Activated CD4-positive, alpha-beta T cell treated with anti-CD3 and anti-CD28 coated beads, Interleukin-2, amount 50 U/mL, for 1 hour (primary cell): ENCODE data around the gene HEATR5A.
"Not testable (repeated sequence)": the region's sequence is repeated elsewhere in the genome, so short reads cannot be mapped to it uniquely, and the experiment has no call there.

Experiments used
- DNase-seq: peaks from one replicate; pipeline ENCODE4 v3.0.0-alpha.2; 2020

Gene HEATR5A

DNA sequence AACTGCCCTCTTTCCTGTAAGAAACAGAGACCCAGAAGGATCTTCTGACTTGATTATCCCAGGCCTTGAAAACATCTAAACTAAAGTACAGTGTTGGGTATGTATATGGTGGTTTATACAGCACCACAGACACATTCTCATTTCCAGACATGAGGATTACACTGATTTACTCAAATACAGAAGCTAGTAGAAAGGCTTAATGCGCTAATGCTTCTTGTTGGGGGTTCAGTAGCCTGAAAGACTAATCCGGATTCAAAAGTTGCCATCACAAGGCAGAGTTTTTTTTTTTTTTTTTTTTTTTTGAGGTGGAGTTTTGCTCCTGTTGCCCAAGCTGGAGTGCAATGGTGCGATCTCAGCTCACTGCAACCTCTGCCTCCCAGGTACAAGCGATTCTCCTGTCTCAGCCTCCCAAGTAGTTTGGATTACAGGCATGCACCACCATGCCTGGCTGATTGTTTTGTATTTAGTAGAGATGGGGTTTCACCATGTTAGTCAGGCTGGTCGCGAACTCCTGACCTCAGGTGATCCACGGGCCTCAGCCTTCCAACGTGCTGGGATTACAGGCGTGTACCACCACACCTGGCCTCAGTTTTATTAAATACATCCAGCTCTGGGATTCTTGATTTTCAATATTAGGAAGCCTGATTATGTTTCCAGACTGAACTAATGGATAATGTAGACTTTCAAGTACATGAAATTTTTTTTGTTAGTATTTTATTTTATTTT, 166.4 kb downstream of the HEATR5A start:
- no peak for DNase-seq

DNA sequence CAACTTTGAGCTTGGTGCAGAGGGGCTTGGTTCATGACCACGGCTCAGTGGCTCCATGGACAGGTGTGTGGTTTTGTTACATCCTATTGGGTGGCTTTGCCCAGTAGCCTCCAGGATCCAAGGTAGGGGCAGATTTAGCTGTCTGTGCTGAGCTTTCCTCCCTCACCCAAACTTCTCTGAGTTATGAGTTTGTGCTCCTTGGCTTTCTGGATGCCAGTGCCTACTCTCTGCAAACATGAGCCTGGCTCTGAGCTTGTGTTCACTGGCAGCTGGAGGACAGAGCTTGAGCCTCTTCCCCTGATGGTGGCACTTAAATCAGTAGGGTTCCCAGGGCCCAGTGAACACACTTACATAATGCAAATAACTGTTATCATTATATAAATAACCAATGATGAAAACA, 167.5 kb downstream of the HEATR5A start:
- no peak for DNase-seq

DNA sequence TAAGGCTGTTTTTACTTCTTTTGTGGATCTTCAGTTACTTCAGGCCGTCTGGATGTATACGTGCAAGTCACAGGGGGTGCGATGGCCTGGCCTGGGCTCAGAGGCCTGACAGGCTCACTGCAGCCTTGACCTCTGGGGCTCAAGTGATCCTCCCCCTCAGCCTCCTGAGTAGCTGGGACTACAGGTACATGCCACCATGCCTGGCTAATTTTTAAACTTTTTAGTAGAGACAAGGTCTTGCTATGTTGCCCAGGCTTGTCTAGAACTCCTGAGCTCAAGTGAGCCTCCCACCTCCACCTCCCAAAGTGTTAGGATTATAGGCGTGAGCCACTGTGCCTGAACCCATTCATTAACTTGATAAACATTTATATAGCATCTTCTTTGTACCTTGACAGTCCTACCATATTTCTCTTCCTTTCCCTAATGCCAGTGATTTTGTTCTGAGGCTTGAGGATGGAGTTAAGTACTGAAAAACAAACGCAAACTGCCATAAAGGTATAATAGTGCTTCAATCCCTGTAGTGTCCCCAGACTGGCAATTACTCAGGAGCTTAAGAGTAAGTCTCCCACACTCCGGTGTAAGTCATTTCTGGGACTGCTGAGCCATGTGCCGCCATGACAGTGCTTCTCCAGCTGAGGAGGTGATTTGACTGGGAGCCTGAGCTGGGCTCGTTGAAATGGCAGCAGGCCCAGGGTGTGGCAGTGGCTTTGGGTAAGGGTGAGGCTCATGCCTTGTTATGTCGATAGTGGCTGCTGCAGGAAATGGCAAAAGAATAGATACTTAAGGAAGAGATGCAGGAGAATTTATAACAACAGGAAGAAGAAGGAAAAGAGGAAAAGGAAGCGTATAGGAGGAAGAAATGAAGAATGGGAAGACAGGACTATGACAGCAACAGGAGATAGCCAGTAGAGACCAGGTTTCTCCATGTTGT, 169.1 kb downstream of the HEATR5A start:
- DNase-seq, result no peak

DNA sequence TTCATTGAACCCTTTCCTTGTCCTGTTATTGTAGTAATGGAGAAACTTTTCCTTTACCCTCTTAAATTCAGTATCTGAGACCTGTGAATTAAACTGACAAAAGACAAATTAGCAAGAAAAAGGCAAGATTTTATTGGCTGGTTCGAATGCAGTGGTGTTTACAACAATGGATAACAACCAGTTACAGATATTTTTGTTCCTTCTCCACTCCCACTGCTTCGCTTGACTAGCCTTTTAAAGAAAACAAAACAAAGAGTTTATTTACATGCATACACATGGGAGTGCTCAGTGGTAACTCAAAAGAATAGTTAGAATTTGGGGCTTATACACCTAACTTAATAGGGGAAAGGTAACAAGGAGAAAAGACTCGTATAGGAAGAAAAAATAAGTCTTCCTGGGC, 175.7 kb downstream of the HEATR5A start:
- DNase-seq, result no peak

DNA sequence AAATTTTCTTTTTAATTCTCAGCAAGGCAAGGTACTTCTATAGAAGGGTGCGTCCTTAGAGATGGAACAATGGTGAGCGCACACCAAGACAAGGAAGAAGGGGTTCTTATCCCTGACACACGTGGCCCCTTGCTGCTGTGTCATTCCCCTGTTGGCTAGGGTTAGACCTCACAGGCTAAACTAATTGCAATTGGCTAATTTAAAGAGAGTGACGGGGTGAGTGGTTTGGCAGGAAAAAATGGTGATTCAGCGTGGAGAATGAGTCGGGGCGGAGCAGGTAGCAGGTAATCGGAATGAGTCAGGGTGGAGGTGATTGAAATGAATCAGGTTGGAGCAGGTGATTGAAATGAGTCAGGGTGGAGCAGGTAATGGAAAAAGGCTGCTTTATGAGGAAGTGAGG, 176.5 kb downstream of the HEATR5A start:
- no peak for DNase-seq

DNA sequence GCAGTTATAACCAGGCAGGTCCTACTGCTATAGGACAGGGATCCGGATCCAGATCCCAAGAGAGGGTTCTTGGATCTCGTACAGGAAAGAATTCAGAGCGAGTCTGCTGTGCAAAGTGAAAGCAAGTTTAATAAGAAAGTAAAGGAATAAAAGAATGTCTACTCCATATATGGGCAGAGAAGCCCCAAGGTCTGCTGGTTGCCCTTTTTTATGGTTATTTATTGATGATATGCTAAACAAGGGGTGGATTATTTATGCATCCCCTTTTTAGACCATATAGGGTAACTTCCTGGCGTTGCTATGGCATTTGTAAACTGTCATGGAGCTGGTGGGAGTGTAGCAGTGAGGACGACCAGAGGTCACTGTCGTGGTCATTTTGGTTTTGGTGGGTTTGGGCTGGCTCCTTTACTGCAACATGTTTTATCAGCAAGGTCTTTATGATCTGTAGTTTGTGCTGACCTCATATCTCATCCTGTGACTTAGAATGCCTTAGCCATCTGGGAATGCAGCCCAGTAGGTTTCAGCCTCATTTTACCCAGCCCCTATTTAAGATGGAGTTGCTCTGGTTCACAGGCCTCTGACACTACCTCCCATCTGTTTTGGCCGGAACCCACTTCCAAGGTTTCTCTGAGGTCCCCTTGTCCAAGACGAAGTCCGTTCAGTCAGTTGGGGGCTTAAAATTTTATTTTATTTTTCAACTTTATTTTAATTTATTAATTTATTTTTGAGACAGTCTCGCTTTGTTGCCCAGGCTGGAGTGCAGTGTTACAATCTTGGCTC, 178.0 kb downstream of the HEATR5A start:
- not testable (repeated sequence) for DNase-seq
